Keratinocyte (primary cell): ENCODE measurements around the gene NRARP.

Experiments used
- EZH2 ChIP-seq: IDR thresholded peaks from one replicate; pipeline ENCODE4 v1.6.1; 2012; ENCODE audit warnings: inconsistent platforms, mild to moderate bottlenecking, low read length, moderate library complexity
- TF ChIP-seq, protein P1 (sequence below), 3 experiments: IDR thresholded peaks in 1 of 3; conservative IDR thresholded peaks in 1 of 3; optimal IDR thresholded peaks in 1 of 3; 2 replicates in 2 of 3; 3 replicates in 1 of 3; pipeline versions ENCODE3 to v1.5.1; 2011; ENCODE audit warnings: low read length in 3 of 3, mild to moderate bottlenecking in 3 of 3, moderate library complexity in 2 of 3, control low read depth in 1 of 3, inconsistent platforms in 1 of 3; ENCODE audit not compliant: insufficient read depth in 2 of 3; ENCODE audit errors: extremely low read depth in 1 of 3

DNA sequence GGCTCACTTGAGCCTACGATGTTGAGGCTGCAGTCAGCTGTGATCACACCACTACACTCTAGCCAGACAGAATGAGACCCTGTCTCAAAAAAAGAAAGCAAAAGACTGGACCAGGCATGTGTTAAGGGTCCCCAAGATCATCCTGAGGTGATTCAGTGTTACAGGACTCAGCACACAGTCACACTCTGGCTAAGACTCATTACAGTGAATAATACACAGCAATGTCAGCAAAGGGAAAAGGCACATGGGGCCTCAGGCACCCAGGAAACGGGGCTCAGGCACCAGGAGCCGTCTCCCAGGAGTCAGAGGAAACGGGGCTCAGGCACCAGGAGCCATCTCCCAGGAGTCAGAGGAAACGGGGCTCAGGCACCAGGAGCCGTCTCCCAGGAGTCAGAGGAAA is 39.2 kb upstream of the NRARP start:
- TF ChIP-seq, protein P1, sequence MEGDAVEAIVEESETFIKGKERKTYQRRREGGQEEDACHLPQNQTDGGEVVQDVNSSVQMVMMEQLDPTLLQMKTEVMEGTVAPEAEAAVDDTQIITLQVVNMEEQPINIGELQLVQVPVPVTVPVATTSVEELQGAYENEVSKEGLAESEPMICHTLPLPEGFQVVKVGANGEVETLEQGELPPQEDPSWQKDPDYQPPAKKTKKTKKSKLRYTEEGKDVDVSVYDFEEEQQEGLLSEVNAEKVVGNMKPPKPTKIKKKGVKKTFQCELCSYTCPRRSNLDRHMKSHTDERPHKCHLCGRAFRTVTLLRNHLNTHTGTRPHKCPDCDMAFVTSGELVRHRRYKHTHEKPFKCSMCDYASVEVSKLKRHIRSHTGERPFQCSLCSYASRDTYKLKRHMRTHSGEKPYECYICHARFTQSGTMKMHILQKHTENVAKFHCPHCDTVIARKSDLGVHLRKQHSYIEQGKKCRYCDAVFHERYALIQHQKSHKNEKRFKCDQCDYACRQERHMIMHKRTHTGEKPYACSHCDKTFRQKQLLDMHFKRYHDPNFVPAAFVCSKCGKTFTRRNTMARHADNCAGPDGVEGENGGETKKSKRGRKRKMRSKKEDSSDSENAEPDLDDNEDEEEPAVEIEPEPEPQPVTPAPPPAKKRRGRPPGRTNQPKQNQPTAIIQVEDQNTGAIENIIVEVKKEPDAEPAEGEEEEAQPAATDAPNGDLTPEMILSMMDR (optimal IDR thresholded peaks at IDR 0.05 in 1 of 3, IDR thresholded peaks at IDR 0.05 in 1 of 3, conservative IDR thresholded peaks at IDR 0.05 in 1 of 3; ENCODE audit: extremely low read depth in 1 of 3, insufficient read depth in 2 of 3, low read length in 3 of 3) = no peak
- no peak for TF ChIP-seq EZH2
